Activated CD4-positive, alpha-beta T cell treated with anti-CD3 and anti-CD28 coated beads, Interleukin-2, Interleukin-6, amounts not matched to agents 100 ng/mL and 50 ng/mL, durations not matched to agents 16 hours and 8 hours (primary cell): ENCODE measurements around the gene TFEB.

Experiments
- DNase-seq: peaks from one replicate; pipeline ENCODE4 v3.0.0-alpha.2; 2020

TFEB gene

GRCh38 chr6:41688256-41688965 is 47.0 kb downstream of the TFEB start:
- no peak for DNase-seq

GRCh38 chr6:41687501-41688175 is 47.8 kb downstream of the TFEB start:
- no peak for DNase-seq

GRCh38 chr6:41685641-41686380 is 49.6 kb downstream of the TFEB start:
- no peak for DNase-seq

- DNase-seq: no peak
Observed at GRCh38 chr6:41684311-41685180, 50.9 kb downstream of the TFEB start.

GRCh38 chr6:41683523-41684310 is 51.7 kb downstream of the TFEB start:
- DNase-seq: peak; percentile 87

- DNase-seq: no peak
Observed at GRCh38 chr6:41683273-41683522, 52.2 kb downstream of the TFEB start.

GRCh38 chr6:41682497-41683272 is 52.7 kb downstream of the TFEB start:
- DNase-seq: peak; percentile 4

- peak; percentile 77 for DNase-seq
Observed at GRCh38 chr6:41682056-41682477, 53.3 kb downstream of the TFEB start.

GRCh38 chr6:41680182-41680965 is 55.0 kb downstream of the TFEB start:
- no peak for DNase-seq

- no peak for DNase-seq
Observed at GRCh38 chr6:41679696-41680095, 55.7 kb downstream of the TFEB start.

- DNase-seq: no peak
Observed at GRCh38 chr6:41678511-41679084, 56.8 kb downstream of the TFEB start.

- no peak for DNase-seq
Observed at GRCh38 chr6:41677124-41677921, 58.1 kb downstream of the TFEB start.

- DNase-seq: no peak
Observed at GRCh38 chr6:41676431-41676830, 59.0 kb downstream of the TFEB start.

GRCh38 chr6:41675992-41676391 is 59.4 kb downstream of the TFEB start:
- DNase-seq: no peak

GRCh38 chr6:41675176-41675775 is 60.1 kb downstream of the TFEB start:
- no peak for DNase-seq

- DNase-seq: no peak
Observed at GRCh38 chr6:41674231-41675000, 61.0 kb downstream of the TFEB start.

GRCh38 chr6:41673704-41674000 is 61.8 kb downstream of the TFEB start:
- DNase-seq: no peak
